ENCODE results near the gene FIGN.

DNA sequence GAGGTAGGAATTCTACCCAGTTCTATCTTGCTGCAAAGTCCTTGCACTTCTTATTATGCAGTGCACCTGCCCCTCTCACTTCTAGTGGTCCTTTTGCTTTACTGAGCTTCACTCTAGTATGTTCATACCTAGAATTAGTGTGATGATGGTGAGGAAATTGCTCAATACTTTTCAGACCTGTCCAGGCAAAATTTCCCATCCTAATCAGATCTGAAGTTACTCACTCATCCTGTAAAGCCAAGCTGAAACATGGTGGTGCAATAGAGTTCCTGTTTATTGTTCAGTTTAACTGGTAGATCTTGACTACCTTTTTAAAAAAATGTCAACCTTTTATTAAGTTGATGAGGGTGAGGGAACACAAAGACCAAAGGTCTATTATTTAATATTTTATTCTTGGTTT, 12.6 kb upstream of the FIGN start:
- TF ChIP-seq CREM (CRISPR knock-in tag; IDR thresholded peaks at IDR 0.05), result no peak
- TF ChIP-seq, protein P1, sequence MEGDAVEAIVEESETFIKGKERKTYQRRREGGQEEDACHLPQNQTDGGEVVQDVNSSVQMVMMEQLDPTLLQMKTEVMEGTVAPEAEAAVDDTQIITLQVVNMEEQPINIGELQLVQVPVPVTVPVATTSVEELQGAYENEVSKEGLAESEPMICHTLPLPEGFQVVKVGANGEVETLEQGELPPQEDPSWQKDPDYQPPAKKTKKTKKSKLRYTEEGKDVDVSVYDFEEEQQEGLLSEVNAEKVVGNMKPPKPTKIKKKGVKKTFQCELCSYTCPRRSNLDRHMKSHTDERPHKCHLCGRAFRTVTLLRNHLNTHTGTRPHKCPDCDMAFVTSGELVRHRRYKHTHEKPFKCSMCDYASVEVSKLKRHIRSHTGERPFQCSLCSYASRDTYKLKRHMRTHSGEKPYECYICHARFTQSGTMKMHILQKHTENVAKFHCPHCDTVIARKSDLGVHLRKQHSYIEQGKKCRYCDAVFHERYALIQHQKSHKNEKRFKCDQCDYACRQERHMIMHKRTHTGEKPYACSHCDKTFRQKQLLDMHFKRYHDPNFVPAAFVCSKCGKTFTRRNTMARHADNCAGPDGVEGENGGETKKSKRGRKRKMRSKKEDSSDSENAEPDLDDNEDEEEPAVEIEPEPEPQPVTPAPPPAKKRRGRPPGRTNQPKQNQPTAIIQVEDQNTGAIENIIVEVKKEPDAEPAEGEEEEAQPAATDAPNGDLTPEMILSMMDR (IDR thresholded peaks at IDR 0.05), result no peak
- no peak for TF ChIP-seq GTF2I (CRISPR knock-in tag; conservative IDR thresholded peaks at IDR 0.05)
- no peak for TF ChIP-seq FOXJ3 (CRISPR knock-in tag; IDR thresholded peaks at IDR 0.05; ENCODE audit: borderline replicate concordance)
- TF ChIP-seq CREB1 (CRISPR knock-in tag; IDR thresholded peaks at IDR 0.05), result no peak
- TF ChIP-seq ATF2 (CRISPR knock-in tag; IDR thresholded peaks at IDR 0.05; ENCODE audit: borderline replicate concordance, low read depth), result no peak
